ENCODE data around the gene TMEM179. TPM values are rescaled to one million over a fixed set of nuclear protein-coding genes. Genes with fewer than 3 reads are reported as not detected.

TMEM179 gene
- total RNA-seq, 4 donors from 2014 or later: 0.46 to 1.9 (median 0.72) TPM

DNA sequence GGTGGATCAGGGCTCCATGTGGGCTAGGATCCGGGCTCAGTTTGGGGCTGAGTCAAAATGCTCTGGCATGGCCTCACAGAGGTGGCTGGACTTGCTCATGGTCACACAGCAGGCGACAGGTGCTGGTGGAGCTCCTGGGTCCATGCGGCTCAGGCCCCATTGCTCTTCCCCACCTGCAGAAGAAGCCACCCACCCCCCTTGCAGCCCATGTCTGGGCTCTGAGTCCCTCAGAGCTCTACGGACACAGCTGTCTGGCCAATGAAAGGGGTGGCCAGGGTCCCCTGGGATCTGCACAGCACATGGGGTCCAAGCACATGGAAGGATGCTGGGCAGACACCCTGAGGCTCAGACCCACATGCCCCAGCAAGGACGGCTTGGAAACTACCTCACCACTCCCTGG, 42.0 kb downstream of the TMEM179 start:
- no peak for ATAC-seq
- no peaks in the 10 kb centered on the region for H3K36me3 ChIP-seq
- 80 to 93% methylated on average over 1 to 3 of the region's 5 CpGs for WGBS, 2 donors (ENCODE audit: low coverage in 1 of 2)
- H3K9me3 ChIP-seq: no peaks in the 10 kb centered on the region
- H3K27me3 ChIP-seq: peaks cover 73% of the 10 kb centered on the region
- H3K4me1 ChIP-seq: peaks cover 0 to 12% (median 3%) of the 10 kb centered on the region in 3 donors
- no peak overlapping the region for H3K4me3 ChIP-seq
- no peak for TF ChIP-seq EP300 (IDR thresholded peaks at IDR 0.05)
- no peak overlapping the region for H3K27ac ChIP-seq

DNA sequence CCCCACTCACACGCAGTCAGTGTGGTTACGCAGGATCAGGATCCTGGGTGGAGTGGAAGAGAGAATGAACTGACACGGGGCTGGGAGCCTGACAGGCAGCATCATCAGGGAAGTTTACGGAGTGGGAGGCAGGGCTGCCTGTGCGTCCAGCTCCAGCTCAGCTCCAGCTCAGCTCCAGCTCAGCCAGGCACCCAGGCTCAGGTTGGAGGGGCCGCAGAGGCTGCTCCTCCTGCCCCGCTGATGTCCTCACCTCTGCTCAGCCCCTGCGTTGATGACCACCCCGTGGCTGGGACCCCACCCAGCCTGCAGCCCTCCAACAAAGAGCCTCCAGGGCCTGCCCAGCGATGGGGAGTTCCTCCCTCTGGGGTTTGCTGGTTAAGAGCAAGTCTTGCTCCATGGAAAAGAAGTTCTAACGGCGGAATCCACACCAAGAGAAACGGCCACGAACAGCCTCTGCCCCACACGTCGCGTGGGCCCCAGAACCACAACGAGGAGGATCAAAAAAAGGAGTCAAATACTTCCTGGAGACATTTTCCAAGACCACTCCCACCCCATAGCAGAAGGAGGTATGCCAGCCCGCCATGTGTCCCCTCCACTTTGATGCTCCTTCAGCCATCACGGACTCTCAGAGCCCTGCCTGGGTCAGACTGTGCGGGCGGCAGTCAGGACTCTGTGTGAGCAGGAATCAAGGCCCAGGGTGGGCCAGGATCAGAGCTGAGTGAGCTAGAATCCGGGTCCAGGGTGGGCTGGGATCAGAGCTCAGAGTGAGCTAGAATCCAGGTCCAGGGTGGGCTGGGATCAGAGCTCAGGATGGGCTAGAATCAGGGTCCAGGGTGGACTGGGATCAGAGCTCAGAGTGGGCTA, 42.7 kb downstream of the TMEM179 start:
- no peak overlapping the region for H3K27ac ChIP-seq
- no peaks in the 10 kb centered on the region for H3K36me3 ChIP-seq
- no peak overlapping the region for H3K4me3 ChIP-seq
- WGBS, 2 donors (ENCODE audit: low coverage in 1 of 2): 67 to 74% methylated on average over 4 to 8 of the region's 23 CpGs
- peaks cover 73% of the 10 kb centered on the region for H3K27me3 ChIP-seq
- peaks cover 0 to 12% (median 3%) of the 10 kb centered on the region in 3 donors for H3K4me1 ChIP-seq
- no peak for TF ChIP-seq POLR2AphosphoS5 (IDR thresholded peaks at IDR 0.05)
- no peak for TF ChIP-seq POLR2A (IDR thresholded peaks at IDR 0.05)
- TF ChIP-seq, protein P1, sequence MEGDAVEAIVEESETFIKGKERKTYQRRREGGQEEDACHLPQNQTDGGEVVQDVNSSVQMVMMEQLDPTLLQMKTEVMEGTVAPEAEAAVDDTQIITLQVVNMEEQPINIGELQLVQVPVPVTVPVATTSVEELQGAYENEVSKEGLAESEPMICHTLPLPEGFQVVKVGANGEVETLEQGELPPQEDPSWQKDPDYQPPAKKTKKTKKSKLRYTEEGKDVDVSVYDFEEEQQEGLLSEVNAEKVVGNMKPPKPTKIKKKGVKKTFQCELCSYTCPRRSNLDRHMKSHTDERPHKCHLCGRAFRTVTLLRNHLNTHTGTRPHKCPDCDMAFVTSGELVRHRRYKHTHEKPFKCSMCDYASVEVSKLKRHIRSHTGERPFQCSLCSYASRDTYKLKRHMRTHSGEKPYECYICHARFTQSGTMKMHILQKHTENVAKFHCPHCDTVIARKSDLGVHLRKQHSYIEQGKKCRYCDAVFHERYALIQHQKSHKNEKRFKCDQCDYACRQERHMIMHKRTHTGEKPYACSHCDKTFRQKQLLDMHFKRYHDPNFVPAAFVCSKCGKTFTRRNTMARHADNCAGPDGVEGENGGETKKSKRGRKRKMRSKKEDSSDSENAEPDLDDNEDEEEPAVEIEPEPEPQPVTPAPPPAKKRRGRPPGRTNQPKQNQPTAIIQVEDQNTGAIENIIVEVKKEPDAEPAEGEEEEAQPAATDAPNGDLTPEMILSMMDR (IDR thresholded peaks at IDR 0.05): no peak
- no peaks in the 10 kb centered on the region for H3K9me3 ChIP-seq
- ATAC-seq: no peak

DNA sequence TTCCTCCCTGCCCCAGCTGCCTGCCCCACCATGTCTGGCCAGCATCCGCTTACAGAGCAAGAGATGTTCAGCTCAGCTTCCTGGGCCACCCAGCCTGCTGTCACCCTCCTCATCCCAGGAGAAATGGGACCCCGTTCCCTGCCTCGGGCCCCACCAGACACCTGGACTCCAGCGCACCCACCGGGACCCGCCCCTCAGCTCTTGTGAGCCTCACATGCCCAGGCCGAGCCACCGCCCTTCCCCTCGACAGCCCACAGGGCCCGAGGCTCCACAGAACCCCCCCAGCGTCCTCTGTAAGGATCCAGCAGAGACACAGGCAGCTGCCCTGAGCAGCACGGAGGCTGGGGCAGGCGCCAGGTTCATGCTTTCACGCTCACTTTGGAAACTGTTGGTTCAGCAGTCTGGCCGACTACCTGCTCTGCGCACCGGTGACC, 43.4 kb downstream of the TMEM179 start:
- peaks cover 73% of the 10 kb centered on the region for H3K27me3 ChIP-seq
- peaks cover 0 to 12% (median 3%) of the 10 kb centered on the region in 3 donors for H3K4me1 ChIP-seq
- TF ChIP-seq, protein P1 (IDR thresholded peaks at IDR 0.05): no peak
- no peak for TF ChIP-seq POLR2A (IDR thresholded peaks at IDR 0.05)
- TF ChIP-seq EP300 (IDR thresholded peaks at IDR 0.05): no peak
- no peak for TF ChIP-seq POLR2AphosphoS5 (IDR thresholded peaks at IDR 0.05)
- no peaks in the 10 kb centered on the region for H3K9me3 ChIP-seq
- WGBS, 2 donors (ENCODE audit: low coverage in 1 of 2): 40% methylated on average over 1 of the region's 17 CpGs; no CpG with 5 or more reads in 1 of the 2 donors
- no peak for ATAC-seq
- H3K4me3 ChIP-seq: no peak overlapping the region
- H3K36me3 ChIP-seq: no peaks in the 10 kb centered on the region
- H3K27ac ChIP-seq: no peak overlapping the region

- H3K27me3 ChIP-seq: peaks cover 73% of the 10 kb centered on the region
- no peak for ATAC-seq
- no peak overlapping the region for H3K4me3 ChIP-seq
- H3K27ac ChIP-seq: no peak overlapping the region
- WGBS, 2 donors (ENCODE audit: low coverage in 1 of 2): 100% methylated on average over 1 of the region's 3 CpGs; no CpG with 5 or more reads in 1 of the 2 donors
- H3K9me3 ChIP-seq: no peaks in the 10 kb centered on the region
- TF ChIP-seq EP300 (IDR thresholded peaks at IDR 0.05): no peak
- TF ChIP-seq, protein P1 (IDR thresholded peaks at IDR 0.05): no peak
- TF ChIP-seq POLR2A (IDR thresholded peaks at IDR 0.05): no peak
- no peak for TF ChIP-seq POLR2AphosphoS5 (IDR thresholded peaks at IDR 0.05)
- no peaks in the 10 kb centered on the region for H3K36me3 ChIP-seq
- H3K4me1 ChIP-seq: peaks cover 0 to 12% (median 3%) of the 10 kb centered on the region in 3 donors
These were observed 44.0 kb downstream of the TMEM179 start for GRCh38 chr14:104560586-104560945.

GRCh38 chr14:104559804-104560585, 44.6 kb downstream of the TMEM179 start:
- no peak for TF ChIP-seq POLR2AphosphoS5 (IDR thresholded peaks at IDR 0.05)
- TF ChIP-seq, protein P1 (IDR thresholded peaks at IDR 0.05): no peak
- TF ChIP-seq EP300 (IDR thresholded peaks at IDR 0.05): no peak
- TF ChIP-seq POLR2A (IDR thresholded peaks at IDR 0.05): no peak
- H3K4me3 ChIP-seq: no peak overlapping the region
- peaks cover 73% of the 10 kb centered on the region for H3K27me3 ChIP-seq
- no peak overlapping the region for H3K27ac ChIP-seq
- H3K9me3 ChIP-seq: no peaks in the 10 kb centered on the region
- H3K36me3 ChIP-seq: no peaks in the 10 kb centered on the region
- H3K4me1 ChIP-seq: peaks cover 0 to 12% (median 3%) of the 10 kb centered on the region in 3 donors
- WGBS, 2 donors (ENCODE audit: low coverage in 1 of 2): 77 to 80% methylated on average over 1 to 8 of the region's 21 CpGs
- no peak for ATAC-seq
